GM19043 (cell line): ENCODE measurements around the gene SPINT2.
A peak's percentile ranks its signal among the peaks of the same experiment; 100 is the strongest.

Source experiments
- ATAC-seq: cut with Tn5 transposase; IDR thresholded peaks from one replicate; pipeline ENCODE4 v1.9.1; 2021; ENCODE audit warnings: low read depth; ENCODE audit not compliant: unreplicated experiment

The SPINT2 gene

DNA sequence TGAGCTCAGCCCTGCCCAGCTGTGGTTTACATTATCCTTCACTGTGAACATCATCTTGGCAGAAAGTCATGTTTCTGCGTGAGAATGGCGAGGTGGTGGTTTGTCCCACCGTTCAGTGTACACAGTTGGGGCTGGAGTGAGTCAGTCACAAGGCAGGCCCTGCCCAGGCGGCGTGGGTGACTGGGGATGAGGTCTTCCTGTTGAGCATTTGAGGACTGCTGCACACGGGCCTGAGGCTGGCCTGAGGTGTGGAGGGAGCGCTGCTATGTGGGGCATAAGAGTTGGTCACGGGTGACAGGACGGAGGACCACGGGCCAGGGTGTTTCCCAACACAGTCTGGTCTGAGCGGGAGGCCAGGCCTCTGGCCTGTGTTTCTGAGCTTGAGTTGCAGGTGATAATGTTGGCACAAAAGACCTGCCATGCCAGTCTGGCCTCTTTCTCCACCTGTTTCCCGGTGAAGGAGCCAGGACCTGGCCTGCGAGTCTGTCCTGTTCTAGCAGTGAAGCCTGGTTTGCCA lies 26.3 kb downstream of the SPINT2 start:
- no peak for ATAC-seq

DNA sequence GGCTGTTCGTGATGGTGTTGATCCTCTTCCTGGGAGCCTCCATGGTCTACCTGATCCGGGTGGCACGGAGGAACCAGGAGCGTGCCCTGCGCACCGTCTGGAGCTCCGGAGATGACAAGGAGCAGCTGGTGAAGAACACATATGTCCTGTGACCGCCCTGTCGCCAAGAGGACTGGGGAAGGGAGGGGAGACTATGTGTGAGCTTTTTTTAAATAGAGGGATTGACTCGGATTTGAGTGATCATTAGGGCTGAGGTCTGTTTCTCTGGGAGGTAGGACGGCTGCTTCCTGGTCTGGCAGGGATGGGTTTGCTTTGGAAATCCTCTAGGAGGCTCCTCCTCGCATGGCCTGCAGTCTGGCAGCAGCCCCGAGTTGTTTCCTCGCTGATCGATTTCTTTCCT lies 27.5 kb downstream of the SPINT2 start:
- no peak for ATAC-seq

DNA sequence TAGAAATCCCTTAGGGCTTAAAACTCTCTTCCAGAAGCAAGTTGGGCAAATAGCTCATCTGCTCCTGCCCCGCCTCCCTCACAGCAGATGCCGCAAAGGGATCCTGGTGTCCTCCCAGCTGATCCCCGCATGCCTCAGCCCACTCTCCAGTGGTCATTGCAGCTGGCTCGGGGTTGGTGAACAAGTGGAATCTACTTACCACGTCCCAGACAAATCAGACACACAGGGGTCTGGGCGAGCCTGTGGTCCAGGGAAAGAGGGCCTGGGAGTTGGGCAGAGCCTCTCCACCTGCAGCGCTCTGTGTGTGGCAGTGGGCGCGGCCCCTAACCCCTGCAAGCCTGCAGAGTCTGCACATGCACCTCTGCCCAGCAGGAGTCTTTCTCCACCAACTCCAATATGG lies 28.9 kb downstream of the SPINT2 start:
- ATAC-seq: no peak

DNA sequence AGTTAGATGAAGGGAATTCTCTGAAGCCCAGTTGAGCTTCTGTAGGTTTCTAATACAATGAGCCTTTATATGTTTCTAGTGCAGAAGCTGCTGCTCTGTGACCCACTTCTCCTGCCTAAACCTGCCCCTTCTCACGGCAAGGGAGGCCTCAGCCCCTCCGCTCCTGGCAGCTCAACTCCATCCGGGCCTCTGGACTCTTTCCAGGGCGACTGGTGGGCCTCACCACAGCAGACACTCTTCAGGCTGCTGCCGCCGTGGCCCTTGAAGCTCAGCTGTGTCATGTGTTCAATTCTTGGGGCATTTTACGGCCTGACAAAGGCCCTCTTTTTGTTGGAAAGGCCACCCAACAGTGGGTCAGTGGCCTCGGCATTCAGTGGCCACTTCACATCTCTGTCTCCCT lies 29.7 kb downstream of the SPINT2 start:
- no peak for ATAC-seq

DNA sequence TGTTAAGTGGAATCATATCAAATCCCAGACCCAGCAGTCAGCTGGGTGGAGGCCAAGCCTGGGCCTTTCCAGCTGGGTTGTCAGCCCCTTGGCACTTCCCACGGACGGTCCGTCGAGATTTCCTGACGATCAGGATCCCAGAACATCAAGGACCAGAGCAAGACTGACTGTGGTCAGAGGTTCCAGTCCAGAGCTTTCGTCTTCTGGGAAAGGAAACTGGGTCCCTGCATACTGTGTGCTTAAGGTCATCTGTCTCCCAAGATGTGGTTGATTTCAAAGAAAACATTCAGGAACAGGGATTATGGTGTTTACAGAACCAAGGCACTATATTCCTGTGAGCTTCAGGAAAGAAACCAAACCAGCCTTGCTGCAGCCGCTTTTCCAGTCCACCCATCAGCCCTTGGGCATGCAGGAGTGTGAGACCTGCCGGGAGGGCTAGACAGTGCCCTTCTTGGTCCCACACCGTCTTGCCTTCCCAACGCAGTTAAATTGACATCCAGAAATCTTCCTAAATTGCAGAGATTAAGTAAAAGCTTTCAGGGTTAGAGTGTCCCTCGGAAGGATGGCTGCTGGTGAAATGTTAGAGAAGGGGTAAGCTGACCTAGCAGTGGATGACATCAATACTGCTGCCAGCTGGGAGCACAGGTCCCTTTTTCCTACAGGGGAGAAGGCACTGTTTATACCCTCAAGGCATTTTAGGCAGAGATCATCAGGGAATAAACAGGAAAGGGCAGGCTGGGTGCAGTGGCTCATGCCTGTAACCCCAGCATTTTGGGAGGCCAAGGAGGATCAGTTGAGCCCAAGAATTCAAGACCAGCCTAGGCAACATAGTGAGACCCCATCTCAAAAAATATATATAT lies 34.7 kb downstream of the SPINT2 start:
- ATAC-seq: no peak

DNA sequence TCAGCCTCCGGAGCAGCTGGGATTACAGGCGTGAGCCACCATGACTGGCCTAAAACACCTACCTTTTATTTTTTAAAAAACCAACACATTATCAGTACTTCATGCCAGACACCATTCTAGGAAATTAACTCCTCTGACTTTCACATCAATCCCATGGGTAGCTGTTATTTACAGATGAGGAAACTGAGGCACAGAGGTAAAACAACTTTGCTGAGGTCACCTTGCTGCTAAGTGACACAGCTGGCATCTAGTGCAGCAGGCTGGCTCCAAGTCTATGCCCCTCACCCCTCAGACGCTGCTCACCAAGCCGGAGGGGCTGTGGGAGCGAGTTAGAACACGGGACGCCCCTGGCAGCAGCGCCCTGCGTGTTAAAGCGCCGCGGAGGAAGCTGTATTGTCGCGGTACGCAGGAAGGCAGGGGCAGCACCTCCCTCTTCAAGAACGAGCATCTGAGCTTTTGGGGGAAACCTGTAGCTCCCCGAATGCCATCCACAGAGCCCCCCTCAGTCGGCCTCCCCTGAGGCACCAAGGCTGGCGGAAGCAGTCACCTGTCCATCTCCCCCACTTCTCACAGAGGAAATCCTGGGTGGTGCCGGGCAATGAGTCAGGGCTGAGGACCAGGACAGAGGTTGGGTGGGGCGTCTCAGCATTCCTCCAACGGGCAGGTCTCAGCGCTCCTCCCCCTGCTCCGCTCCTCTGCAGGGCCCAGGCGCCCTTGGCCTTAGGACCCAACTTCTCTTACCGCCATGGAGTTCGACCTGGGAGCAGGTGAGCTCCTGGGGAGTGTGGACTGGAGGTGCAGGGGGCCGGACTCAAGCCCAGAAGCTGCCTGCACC lies 39.4 kb downstream of the SPINT2 start, which contains the start of gene C19orf33:
TSS of gene C19orf33 (plus strand) at position 735 of the 835 bp plus-strand sequence. CDS start at position 746, 11 bp downstream.
- no peak for ATAC-seq

DNA sequence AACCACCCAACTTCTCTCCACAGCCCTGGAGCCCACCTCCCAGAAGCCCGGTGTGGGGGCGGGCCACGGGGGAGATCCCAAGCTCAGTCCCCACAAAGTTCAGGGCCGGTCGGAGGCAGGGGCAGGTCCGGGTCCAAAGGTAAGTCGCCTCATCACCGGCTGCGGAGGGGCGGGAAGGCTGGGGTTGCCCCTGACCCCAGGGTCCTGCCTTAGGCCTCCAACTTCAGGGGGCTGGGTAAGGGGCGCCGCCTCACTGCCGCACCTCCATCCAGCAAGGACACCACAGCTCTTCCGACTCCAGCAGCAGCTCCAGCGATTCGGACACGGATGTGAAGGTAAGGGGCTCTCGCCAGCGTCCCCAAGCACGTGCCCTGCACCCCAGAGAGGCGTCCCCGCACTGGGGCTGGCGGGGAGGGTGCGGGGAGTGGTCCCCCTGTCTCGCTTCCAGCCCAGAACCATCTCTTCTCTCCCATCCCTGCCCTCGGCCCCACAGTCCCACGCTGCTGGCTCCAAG lies 40.0 kb downstream of the SPINT2 start:
- ATAC-seq: no peak

DNA sequence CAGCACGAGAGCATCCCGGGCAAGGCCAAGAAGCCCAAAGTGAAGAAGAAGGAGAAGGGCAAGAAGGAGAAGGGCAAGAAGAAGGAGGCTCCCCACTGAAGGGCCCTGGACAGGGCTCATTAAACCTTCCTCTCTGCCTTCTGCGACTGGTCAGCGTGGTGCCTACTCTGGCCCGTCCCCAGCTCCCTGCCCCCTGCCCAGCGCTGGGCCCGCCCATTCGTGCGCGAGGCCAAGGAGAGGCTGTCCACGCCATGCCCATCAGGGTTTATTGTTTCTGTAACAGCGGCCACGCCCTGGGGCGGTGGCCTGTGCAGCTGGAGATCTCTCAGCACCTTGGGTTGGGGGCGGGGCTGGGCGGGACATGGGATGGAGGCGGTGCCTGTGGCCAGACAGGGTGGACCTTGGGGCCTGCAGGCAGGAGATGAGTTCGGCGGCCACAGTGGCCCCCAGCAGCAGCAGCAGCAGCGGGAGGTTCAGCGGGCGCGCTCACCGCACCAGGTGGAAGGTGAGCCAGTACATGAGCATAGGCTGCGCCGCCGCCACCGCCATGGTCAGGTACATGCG lies 40.6 kb downstream of the SPINT2 start:
- no peak for ATAC-seq

DNA sequence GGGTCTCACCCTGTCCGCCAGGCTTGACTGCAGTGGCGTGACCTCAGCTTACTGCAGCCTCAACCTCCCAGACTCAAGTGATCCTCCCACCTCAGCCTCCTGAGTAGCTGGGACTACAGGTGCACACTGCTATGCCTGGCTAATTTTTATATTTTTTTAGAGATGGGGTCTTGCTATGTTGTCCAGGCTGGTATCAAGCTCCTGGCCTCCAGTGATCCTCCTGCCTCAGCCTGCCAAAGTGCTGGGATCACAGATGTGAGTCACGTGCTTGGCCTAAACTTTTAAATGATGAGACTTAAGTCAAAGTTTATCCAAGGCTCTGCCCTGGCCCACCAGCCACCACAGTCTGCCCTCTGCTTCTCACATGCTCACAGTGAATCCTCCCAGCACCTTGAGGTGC lies 41.9 kb downstream of the SPINT2 start:
- no peak for ATAC-seq

DNA sequence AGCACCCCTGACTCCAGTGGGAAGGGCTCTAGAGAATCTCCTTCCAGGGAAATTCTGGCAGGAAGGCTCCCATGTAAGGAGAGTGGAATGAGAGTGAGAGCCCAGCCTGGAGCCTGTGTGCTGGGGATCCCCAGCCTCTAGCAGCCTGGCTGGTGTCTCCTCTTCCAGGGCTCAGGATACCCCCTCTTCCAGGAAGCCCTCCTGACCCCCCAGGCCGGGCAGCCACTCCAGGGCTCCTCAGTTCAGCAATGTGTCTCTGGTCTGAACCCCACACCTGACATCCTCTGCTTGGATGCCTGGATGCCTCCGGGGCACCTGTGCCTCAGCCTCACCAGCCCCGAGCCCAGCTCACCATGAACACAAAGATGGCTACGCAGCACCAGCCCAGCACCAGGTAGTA lies 42.7 kb downstream of the SPINT2 start:
- ATAC-seq: no peak

DNA sequence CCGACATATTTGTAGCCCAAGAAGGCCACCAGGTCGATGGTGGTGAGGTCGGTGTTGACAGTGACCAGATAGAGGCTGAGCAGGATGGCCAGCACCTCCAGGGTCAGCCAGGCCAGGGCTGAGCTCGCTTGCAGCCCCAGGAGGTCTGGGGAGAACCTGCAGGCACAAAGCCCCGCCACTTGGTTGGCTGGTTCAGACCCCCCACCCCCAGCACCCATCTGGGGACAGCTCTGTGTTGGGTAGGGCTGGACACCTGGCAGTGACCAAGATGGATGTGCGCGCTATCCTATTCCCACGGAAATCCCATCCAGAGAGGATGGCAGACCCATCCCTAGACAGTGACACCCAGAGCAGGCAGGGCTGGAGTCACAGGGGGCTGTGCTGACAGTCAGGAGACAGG lies 43.2 kb downstream of the SPINT2 start:
- ATAC-seq: no peak

DNA sequence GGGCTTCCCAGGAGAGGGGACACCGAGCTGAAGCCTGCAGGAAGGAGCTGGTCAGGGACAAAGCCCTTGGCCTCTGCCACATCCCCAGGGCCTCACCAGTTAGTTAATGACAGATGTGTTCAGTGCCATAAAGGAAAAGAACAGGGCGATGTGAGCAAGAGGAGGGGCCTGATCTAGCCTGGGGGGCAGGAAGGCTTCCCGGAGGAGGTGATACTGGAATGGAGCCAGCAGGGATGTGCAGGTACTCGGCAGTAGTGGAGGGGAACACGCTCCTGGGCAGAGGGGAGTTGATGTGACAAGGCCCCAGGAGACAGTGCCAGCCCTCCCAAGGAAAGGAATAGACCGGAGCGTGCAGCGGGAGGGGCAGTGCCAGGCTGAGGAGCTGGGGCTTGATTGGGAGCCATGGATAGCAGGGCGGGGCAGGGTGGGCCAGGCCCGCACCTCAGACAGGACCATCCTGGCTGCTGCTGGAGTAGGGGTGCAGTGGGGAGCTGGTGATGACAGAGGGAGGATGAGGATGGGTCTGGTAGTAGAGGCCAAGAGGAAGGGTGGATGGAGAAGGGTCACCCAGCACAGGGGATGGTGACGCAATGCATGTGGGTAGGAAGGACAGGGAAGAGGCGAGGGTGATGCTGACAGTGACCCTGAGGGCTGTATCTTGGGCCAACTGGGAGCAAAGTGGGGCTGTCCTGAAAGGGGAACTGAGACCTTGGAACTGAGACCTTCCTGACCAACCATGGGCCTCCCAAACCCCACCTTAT lies 43.8 kb downstream of the SPINT2 start:
- ATAC-seq: no peak

DNA sequence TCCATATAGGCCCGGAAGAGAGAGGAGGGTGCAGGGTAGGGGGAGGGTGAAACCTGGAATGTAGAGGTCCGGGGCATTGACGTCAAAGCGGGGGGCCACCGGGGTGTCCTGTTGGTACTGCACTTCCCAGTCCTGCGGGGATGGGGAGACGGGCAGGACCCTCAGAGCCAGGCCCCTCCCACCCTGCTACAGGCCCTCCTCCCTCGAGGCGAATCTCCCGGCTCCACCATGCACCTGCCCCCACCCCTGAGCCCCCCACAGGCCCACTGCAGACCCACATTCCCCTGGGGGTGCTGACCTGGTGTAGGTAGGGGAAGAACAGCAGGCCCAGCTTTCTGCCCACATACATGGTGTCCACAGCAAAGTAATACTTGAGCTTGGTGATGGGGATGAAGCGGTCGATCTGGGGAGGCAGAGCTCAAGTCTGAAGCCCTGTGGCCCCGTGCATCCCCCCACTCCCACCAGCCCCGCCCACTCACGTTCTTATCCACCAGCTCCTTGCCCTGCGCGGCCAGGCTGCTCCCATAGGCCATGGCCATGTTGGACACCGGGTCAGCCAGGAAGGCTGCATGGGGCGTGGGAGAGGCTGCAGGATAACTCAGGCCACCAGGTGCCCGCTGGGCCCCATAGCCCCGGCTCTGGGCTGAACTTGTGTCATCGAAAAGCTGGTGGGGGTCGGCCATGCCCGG lies 44.7 kb downstream of the SPINT2 start:
- no peak for ATAC-seq

DNA sequence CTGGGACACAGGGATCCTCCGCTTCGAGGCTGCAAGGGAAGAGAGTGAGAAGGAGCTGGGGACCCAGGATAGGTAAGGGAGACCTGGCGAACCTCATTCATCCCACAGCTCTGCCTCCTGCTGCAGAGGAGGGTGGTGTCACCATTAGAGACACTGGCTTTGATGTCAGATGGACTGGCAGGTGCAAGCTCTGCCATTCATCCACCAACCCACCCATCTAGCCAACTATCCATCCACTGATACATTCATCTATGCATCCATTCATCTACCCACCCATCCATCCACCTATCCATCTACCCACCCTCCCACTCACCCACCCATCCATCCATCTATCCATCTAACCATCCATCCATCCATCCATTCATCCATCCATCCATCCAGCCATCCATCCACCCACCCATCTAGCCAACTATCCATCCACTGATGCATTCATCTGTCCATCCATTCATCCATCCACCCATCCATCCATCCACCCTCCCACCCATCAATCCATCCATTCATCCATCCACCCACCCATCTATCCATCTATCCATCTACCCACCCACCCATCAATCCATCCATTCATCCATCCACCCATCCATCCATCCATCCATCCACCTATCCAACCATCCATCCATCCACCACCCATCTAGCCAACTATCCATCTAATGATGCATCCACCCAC lies 45.4 kb downstream of the SPINT2 start:
- ATAC-seq: no peak

DNA sequence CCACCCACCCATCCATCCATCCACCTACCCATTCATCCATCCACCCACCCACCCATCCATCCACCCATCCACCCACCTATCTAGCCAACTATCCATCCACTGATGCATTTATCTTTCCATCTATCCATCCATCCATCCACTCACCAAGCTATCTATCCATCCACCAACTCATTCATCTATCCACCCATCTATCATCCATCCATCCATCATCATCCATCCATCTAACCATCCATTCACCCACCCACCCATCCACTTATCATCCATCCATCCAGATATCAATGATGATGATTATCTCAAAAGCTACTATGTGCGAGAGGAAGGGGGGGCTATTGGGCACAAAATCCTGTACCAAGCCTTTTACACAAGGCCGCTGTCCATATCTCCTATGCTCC lies 45.9 kb downstream of the SPINT2 start:
- no peak for ATAC-seq

DNA sequence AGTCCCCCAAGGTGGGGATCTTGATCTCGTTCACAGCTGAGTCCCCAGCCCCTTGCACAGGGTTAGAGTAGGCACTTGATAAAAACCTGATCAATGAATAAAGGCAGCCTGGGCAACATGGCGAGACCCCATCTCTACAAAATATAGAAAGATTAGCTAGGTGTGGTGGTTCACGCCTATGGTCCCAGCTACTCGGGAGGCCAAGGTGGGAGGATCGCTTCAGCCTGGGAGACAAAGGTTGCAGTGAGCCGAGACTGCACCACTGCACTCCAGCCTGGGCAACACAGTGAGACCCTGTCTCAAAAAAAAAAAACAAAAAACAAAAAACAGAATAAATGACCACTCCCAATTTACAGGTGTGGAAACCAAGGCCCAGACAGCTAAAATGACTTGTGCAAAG lies 46.6 kb downstream of the SPINT2 start:
- no peak for ATAC-seq

DNA sequence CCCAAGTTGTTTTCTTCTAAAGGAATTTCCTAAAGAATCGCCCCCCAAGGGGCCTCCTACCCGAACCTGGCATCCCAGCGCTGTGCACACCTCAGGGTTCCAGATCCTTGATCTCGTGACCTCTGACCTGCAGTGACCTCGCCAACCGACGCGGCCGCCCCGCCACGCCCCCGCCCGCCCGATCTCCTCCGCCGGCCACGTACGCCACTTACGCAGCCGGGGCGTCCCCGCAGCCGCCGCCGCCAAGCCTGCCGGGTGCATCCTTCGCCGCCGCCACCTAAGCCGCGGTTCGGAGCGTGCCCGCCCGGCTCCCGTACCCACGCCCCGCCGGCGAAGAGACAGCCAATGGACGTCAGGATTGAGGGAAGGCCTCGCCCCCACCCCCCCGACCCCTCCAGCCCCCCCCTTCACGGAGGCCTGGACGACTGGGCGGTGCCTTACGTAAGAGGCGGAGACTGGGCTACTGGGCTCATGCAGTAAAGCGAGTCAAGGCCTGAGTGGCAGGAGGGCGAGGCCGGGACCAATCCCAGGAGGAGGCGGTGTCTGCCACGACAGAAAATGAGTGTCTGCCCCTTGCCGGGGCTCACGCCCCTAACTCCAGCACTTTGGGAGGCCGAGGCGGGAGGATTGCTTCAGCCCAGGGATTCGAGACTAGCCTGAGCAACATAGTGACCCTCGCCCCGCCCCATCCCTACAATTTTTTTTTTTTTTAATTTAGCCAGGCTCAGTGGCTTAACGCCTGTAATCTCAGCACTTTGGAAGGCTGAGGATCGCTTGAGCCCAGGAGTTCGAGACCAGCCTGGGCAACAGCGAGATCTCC lies 51.5 kb downstream of the SPINT2 start, which contains the start of gene YIF1B:
TSS of gene YIF1B (minus strand) at position 291 of the 820 bp plus-strand sequence. CDS start at position 261, 30 bp downstream.
- peak; percentile 90 for ATAC-seq

DNA sequence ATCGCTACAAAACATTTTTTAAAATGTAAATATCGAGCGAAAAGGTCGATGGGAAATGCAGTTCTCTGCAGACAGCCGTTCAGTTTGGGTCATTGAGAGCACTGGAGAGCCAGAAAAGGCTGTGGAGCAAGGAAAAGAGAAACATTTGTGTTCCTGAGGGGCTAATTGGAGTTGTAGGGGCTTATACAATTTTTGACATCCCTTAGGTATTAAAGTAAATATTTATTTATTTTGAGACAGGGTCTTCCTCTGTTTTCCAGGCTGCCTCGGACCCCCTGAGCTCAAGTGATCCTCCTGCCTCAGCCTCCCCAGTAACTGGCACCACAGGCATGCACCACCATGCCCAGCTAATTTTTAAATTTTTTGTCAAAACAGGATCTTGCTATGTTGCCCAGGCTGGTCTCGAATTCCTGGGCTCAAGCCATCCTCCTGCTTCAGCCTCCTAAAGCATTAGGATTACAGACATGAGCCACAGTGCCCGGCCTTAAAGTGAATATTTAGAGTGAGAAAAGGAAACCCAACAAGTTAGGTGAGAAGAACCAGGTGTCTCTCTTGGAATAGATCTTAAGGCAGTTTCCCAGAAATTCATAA lies 52.2 kb downstream of the SPINT2 start:
- no peak for ATAC-seq
